NOMO-1 (cell line): ENCODE data around the gene EYS.

Experiments
- DNase-seq, 2 experiments: peaks; one replicate each; lab custom pipeline; 2025; ENCODE audit not compliant: unreplicated experiment in 2 of 2; lab: John Stamatoyannopoulos, UW

The EYS gene

GRCh38 chr6:64776359-64776758 is 930.7 kb downstream of the EYS start:
- DNase-seq, result no peak

- DNase-seq, result no peak
These were observed 932.1 kb downstream of the EYS start for GRCh38 chr6:64774881-64775280.

GRCh38 chr6:64750910-64751309 is 956.1 kb downstream of the EYS start:
- no peak for DNase-seq

GRCh38 chr6:64737418-64737817 is 969.6 kb downstream of the EYS start:
- DNase-seq, result no peak

GRCh38 chr6:64736421-64736950 is 970.5 kb downstream of the EYS start:
- peak in 1 of 2 experiments; percentile 9 for DNase-seq

- no peak for DNase-seq
These were observed 973.6 kb downstream of the EYS start for GRCh38 chr6:64733433-64733832.

GRCh38 chr6:64732888-64733287 is 974.1 kb downstream of the EYS start:
- DNase-seq, result peak in 1 of 2 experiments; percentile 9

GRCh38 chr6:64729522-64729921 is 977.5 kb downstream of the EYS start:
- no peak for DNase-seq

- DNase-seq, result no peak
These were observed 980.0 kb downstream of the EYS start for GRCh38 chr6:64727075-64727474.

GRCh38 chr6:64724091-64724490 is 982.9 kb downstream of the EYS start:
- no peak for DNase-seq

GRCh38 chr6:64723327-64724058 is 983.5 kb downstream of the EYS start:
- DNase-seq, result no peak

- no peak for DNase-seq
These were observed 985.2 kb downstream of the EYS start for GRCh38 chr6:64721865-64722264.

GRCh38 chr6:64717281-64717680 is 989.7 kb downstream of the EYS start:
- DNase-seq, result no peak

GRCh38 chr6:64715624-64716023 is 991.4 kb downstream of the EYS start:
- DNase-seq, result no peak

GRCh38 chr6:64714073-64714472 is 993.0 kb downstream of the EYS start:
- no peak for DNase-seq

GRCh38 chr6:64713175-64713574 is 993.9 kb downstream of the EYS start:
- DNase-seq, result no peak

GRCh38 chr6:64712606-64713005 is 994.4 kb downstream of the EYS start:
- DNase-seq, result no peak

GRCh38 chr6:64703922-64704321 is 1003.1 kb downstream of the EYS start:
- no peak for DNase-seq

GRCh38 chr6:64696053-64696452 is 1011.0 kb downstream of the EYS start:
- no peak for DNase-seq

- DNase-seq, result no peak
These were observed 1012.7 kb downstream of the EYS start for GRCh38 chr6:64694356-64694755.

- DNase-seq, result no peak
These were observed 1016.0 kb downstream of the EYS start for GRCh38 chr6:64691064-64691463.

- DNase-seq, result no peak
These were observed 1021.6 kb downstream of the EYS start for GRCh38 chr6:64685401-64685800.

- DNase-seq, result no peak
These were observed 1023.3 kb downstream of the EYS start for GRCh38 chr6:64683682-64684081.
